ENCODE measurements around the gene ATP11C. TPM values are rescaled to one million over a fixed set of nuclear protein-coding genes. Genes with fewer than 3 reads are reported as not detected.

Gene ATP11C
- total RNA-seq, 1 experiment from 2014 or later = 19.4 TPM

DNA sequence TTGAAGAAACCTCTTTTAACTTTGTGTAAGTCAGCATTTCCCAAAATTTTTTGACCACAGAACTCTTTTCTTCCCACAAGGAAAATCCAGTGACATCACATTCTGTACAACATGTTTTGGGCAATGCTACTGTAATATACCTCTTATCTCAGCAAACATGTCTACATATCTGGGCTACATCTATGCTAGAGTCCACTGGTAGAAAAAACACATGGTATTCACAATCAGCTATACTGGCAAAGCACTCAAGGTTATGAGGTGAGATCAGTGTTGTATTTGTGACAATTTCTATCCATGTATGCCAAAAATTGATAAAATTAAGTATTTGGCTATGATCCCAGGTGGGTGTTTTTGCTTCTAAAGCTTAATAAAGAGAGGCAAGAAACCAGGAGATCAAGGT is 98.0 kb downstream of the ATP11C start:
- no peak overlapping the region for H3K4me3 ChIP-seq (replicated peaks in 1 of 2; ENCODE audit: low read depth in 1 of 2, low read length in 2 of 2)
- H3K4me2 ChIP-seq (ENCODE audit: low read length) = no peak overlapping the region
- no peaks in the 10 kb centered on the region for H3K9me2 ChIP-seq (ENCODE audit: insufficient read depth)
- no peak overlapping the region for H3K27ac ChIP-seq (ENCODE audit: low read depth, low read length)
- H4K20me1 ChIP-seq (ENCODE audit: insufficient read depth) = no peaks in the 10 kb centered on the region
- H3K36me3 ChIP-seq (ENCODE audit: control insufficient read depth in 1 of 2, insufficient read depth in 2 of 2, low read length in 2 of 2) = no peaks in the 10 kb centered on the region
- no TSS peak for BruUV-seq (replicated peaks)
- H2AFZ ChIP-seq (ENCODE audit: low read depth, low read length, poor library complexity, severe bottlenecking) = no peak overlapping the region
- TF ChIP-seq CBX3 (IDR thresholded peaks at IDR 0.05; ENCODE audit: low read depth) (no peak), CEBPB (IDR thresholded peaks at IDR 0.05; ENCODE audit: low read depth) (no peak), ZNF274 (IDR thresholded peaks at IDR 0.05; ENCODE audit: low read depth, low read length) (no peak), EZH2phosphoT487 (IDR thresholded peaks at IDR 0.05; ENCODE audit: borderline replicate concordance) (no peak), EGR1 (IDR thresholded peaks at IDR 0.05; ENCODE audit: low read depth) (no peak), TCF7L2 (IDR thresholded peaks at IDR 0.05; ENCODE audit: borderline replicate concordance, extremely low read depth, insufficient read depth, insufficient read length) (no peak), RAD21 (IDR thresholded peaks at IDR 0.05; ENCODE audit: low read depth) (no peak), YY1 (IDR thresholded peaks at IDR 0.05; ENCODE audit: extremely low read depth, insufficient replicate concordance, low read depth, low read length) (no peak), POLR2A (IDR thresholded peaks at IDR 0.05; ENCODE audit: borderline replicate concordance, extremely low read depth, insufficient read depth, insufficient read length) (no peak), FOSL1 (IDR thresholded peaks at IDR 0.05; ENCODE audit: low read depth) (no peak), POLR2AphosphoS5 (IDR thresholded peaks at IDR 0.05; ENCODE audit: low read depth, low read length) (no peak), JUND (IDR thresholded peaks at IDR 0.05) (no peak), SP1 (IDR thresholded peaks at IDR 0.05; ENCODE audit: low read depth) (no peak), ELF1 (IDR thresholded peaks at IDR 0.05; ENCODE audit: borderline replicate concordance, low read depth) (no peak), EZH2 (IDR thresholded peaks at IDR 0.05) (no peak)
- TF ChIP-seq, protein P1, sequence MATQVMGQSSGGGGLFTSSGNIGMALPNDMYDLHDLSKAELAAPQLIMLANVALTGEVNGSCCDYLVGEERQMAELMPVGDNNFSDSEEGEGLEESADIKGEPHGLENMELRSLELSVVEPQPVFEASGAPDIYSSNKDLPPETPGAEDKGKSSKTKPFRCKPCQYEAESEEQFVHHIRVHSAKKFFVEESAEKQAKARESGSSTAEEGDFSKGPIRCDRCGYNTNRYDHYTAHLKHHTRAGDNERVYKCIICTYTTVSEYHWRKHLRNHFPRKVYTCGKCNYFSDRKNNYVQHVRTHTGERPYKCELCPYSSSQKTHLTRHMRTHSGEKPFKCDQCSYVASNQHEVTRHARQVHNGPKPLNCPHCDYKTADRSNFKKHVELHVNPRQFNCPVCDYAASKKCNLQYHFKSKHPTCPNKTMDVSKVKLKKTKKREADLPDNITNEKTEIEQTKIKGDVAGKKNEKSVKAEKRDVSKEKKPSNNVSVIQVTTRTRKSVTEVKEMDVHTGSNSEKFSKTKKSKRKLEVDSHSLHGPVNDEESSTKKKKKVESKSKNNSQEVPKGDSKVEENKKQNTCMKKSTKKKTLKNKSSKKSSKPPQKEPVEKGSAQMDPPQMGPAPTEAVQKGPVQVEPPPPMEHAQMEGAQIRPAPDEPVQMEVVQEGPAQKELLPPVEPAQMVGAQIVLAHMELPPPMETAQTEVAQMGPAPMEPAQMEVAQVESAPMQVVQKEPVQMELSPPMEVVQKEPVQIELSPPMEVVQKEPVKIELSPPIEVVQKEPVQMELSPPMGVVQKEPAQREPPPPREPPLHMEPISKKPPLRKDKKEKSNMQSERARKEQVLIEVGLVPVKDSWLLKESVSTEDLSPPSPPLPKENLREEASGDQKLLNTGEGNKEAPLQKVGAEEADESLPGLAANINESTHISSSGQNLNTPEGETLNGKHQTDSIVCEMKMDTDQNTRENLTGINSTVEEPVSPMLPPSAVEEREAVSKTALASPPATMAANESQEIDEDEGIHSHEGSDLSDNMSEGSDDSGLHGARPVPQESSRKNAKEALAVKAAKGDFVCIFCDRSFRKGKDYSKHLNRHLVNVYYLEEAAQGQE (IDR thresholded peaks at IDR 0.05; ENCODE audit: low read depth) = no peak
- TF ChIP-seq, protein P2, sequence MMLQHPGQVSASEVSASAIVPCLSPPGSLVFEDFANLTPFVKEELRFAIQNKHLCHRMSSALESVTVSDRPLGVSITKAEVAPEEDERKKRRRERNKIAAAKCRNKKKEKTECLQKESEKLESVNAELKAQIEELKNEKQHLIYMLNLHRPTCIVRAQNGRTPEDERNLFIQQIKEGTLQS (IDR thresholded peaks at IDR 0.05) = no peak
- TF ChIP-seq, protein P3, sequence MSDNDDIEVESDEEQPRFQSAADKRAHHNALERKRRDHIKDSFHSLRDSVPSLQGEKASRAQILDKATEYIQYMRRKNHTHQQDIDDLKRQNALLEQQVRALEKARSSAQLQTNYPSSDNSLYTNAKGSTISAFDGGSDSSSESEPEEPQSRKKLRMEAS (IDR thresholded peaks at IDR 0.05) = no peak
- TF ChIP-seq, protein P4, sequence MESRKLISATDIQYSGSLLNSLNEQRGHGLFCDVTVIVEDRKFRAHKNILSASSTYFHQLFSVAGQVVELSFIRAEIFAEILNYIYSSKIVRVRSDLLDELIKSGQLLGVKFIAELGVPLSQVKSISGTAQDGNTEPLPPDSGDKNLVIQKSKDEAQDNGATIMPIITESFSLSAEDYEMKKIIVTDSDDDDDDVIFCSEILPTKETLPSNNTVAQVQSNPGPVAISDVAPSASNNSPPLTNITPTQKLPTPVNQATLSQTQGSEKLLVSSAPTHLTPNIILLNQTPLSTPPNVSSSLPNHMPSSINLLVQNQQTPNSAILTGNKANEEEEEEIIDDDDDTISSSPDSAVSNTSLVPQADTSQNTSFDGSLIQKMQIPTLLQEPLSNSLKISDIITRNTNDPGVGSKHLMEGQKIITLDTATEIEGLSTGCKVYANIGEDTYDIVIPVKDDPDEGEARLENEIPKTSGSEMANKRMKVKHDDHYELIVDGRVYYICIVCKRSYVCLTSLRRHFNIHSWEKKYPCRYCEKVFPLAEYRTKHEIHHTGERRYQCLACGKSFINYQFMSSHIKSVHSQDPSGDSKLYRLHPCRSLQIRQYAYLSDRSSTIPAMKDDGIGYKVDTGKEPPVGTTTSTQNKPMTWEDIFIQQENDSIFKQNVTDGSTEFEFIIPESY (IDR thresholded peaks at IDR 0.05; ENCODE audit: extremely low read depth, insufficient replicate concordance, low read length) = no peak
- TF ChIP-seq, protein P5, sequence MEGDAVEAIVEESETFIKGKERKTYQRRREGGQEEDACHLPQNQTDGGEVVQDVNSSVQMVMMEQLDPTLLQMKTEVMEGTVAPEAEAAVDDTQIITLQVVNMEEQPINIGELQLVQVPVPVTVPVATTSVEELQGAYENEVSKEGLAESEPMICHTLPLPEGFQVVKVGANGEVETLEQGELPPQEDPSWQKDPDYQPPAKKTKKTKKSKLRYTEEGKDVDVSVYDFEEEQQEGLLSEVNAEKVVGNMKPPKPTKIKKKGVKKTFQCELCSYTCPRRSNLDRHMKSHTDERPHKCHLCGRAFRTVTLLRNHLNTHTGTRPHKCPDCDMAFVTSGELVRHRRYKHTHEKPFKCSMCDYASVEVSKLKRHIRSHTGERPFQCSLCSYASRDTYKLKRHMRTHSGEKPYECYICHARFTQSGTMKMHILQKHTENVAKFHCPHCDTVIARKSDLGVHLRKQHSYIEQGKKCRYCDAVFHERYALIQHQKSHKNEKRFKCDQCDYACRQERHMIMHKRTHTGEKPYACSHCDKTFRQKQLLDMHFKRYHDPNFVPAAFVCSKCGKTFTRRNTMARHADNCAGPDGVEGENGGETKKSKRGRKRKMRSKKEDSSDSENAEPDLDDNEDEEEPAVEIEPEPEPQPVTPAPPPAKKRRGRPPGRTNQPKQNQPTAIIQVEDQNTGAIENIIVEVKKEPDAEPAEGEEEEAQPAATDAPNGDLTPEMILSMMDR (IDR thresholded peaks at IDR 0.05 in 2 of 3, conservative IDR thresholded peaks at IDR 0.05 in 1 of 3; ENCODE audit: borderline replicate concordance in 1 of 3, insufficient read depth in 1 of 3, low read depth in 2 of 3, low read length in 2 of 3) = no peak
- 0 out of 4 replicates have a peak, but pooled peaks cover 0 to 4% of the 10 kb centered on the region in 2 experiments for H3K4me1 ChIP-seq (ENCODE audit: control insufficient read depth in 1 of 2, insufficient read depth in 2 of 2, low read length in 2 of 2)
- intact Hi-C loops (cut with micrococcal nuclease) = no loop called here
- POLR2A ChIA-PET = no interaction called here
- H3K27me3 ChIP-seq (ENCODE audit: insufficient read depth, low read length) = no peaks in the 10 kb centered on the region
- no peaks in the 10 kb centered on the region for H3K79me2 ChIP-seq (ENCODE audit: insufficient read depth, low read length)
- no peaks in the 10 kb centered on the region for H3K9me3 ChIP-seq (ENCODE audit: control insufficient read depth in 1 of 2, insufficient read depth in 1 of 2, low read depth in 1 of 2, low read length in 2 of 2)
- RAD21 ChIA-PET (ENCODE audit: low non-redundant PET in 1 of 2, low total read pairs in 2 of 2, uncharacterized antibody in 2 of 2, unreplicated experiment in 2 of 2) = no interaction called here
- DNase-seq (ENCODE audit: low read depth, low spot score) (no peak), ATAC-seq (no peak)
- no peak overlapping the region for H3K9ac ChIP-seq (ENCODE audit: low read length)
- CTCF ChIA-PET = no interaction called here

Data from HCT116 (cell line).